ENCODE measurements around the gene ERICH6B. TPM values are rescaled to one million over a fixed set of nuclear protein-coding genes. Genes with fewer than 3 reads are reported as not detected.

The ERICH6B gene
- total RNA-seq, 2 experiments from 2014 or later = not detected

GRCh38 chr13:45536224-45536623, 79.3 kb downstream of the ERICH6B start:
- no peaks in the 10 kb centered on the region for H3K4me1 Mint-ChIP-seq (ENCODE audit: low read depth)
- no peak overlapping the region for H3K27ac Mint-ChIP-seq
- POLR2A ChIA-PET = no interaction called here
- Histone ChIP-seq H3K4me1 (ENCODE audit: insufficient read depth, low read length) (no peaks in the 10 kb centered on the region), H3K27me3 (ENCODE audit: control insufficient read depth in 1 of 2, insufficient read depth in 2 of 2, low read length in 2 of 2) (no peaks in the 10 kb centered on the region), H3K9me3 (ENCODE audit: control insufficient read depth in 1 of 2, insufficient read depth in 1 of 2, low read length in 2 of 2) (no peaks in the 10 kb centered on the region), H3K4me3 (ENCODE audit: low read length) (no peak overlapping the region), H3K36me3 (ENCODE audit: insufficient read depth, low read length) (peaks cover 44% of the 10 kb centered on the region), H3K27ac (ENCODE audit: low read depth in 1 of 2, low read length in 2 of 2) (no peak overlapping the region)
- no peaks in the 10 kb centered on the region for H3K9me3 Mint-ChIP-seq
- no peak for TF ChIP-seq CTCF (IDR thresholded peaks at IDR 0.05)
- peaks cover 56% of the 10 kb centered on the region for H3K36me3 Mint-ChIP-seq (ENCODE audit: low read depth)
- no peaks in the 10 kb centered on the region for H3K27me3 Mint-ChIP-seq
- intact Hi-C loops (cut with DNase I, micrococcal nuclease) = no loop called here
- CTCF ChIA-PET = no interaction called here
- DNase-seq = no peak
- ATAC-seq (ENCODE audit: poor library complexity) = no peak
- no peak overlapping the region for H3K4me3 Mint-ChIP-seq

GRCh38 chr13:45534604-45535003, 80.9 kb downstream of the ERICH6B start:
- no peak overlapping the region for H3K27ac ChIP-seq (ENCODE audit: low read depth in 1 of 2, low read length in 2 of 2)
- DNase-seq (no peak), ATAC-seq (ENCODE audit: poor library complexity) (no peak)
- H3K4me3 Mint-ChIP-seq = no peak overlapping the region
- no peaks in the 10 kb centered on the region for H3K27me3 ChIP-seq (ENCODE audit: control insufficient read depth in 1 of 2, insufficient read depth in 2 of 2, low read length in 2 of 2)
- H3K27ac Mint-ChIP-seq = no peak overlapping the region
- H3K36me3 ChIP-seq (ENCODE audit: insufficient read depth, low read length) = peaks cover 60% of the 10 kb centered on the region
- H3K4me3 ChIP-seq (ENCODE audit: low read length) = no peak overlapping the region
- peaks cover 70% of the 10 kb centered on the region for H3K36me3 Mint-ChIP-seq (ENCODE audit: low read depth)
- H3K4me1 ChIP-seq (ENCODE audit: insufficient read depth, low read length) = no peaks in the 10 kb centered on the region
- H3K9me3 Mint-ChIP-seq = no peaks in the 10 kb centered on the region
- ChIA-PET POLR2A (no interaction called here), CTCF (no interaction called here)
- no peaks in the 10 kb centered on the region for H3K9me3 ChIP-seq (ENCODE audit: control insufficient read depth in 1 of 2, insufficient read depth in 1 of 2, low read length in 2 of 2)
- no peaks in the 10 kb centered on the region for H3K4me1 Mint-ChIP-seq (ENCODE audit: low read depth)
- intact Hi-C loops (cut with DNase I, micrococcal nuclease) = no loop called here
- H3K27me3 Mint-ChIP-seq = no peaks in the 10 kb centered on the region
- no peak for TF ChIP-seq CTCF (IDR thresholded peaks at IDR 0.05)

- peaks cover 86% of the 10 kb centered on the region for H3K36me3 ChIP-seq (ENCODE audit: insufficient read depth, low read length)
- ChIA-PET CTCF (no interaction called here), POLR2A (no interaction called here)
- Mint-ChIP-seq H3K4me1 (ENCODE audit: low read depth) (no peaks in the 10 kb centered on the region), H3K9me3 (no peaks in the 10 kb centered on the region), H3K36me3 (ENCODE audit: low read depth) (peaks cover 90% of the 10 kb centered on the region), H3K4me3 (no peak overlapping the region), H3K27me3 (no peaks in the 10 kb centered on the region), H3K27ac (no peak overlapping the region)
- no peak for TF ChIP-seq CTCF (IDR thresholded peaks at IDR 0.05)
- no peaks in the 10 kb centered on the region for H3K9me3 ChIP-seq (ENCODE audit: control insufficient read depth in 1 of 2, insufficient read depth in 1 of 2, low read length in 2 of 2)
- DNase-seq = no peak
- H3K4me3 ChIP-seq (ENCODE audit: low read length) = no peak overlapping the region
- no peak for ATAC-seq (ENCODE audit: poor library complexity)
- no peaks in the 10 kb centered on the region for H3K4me1 ChIP-seq (ENCODE audit: insufficient read depth, low read length)
- intact Hi-C loops (cut with DNase I, micrococcal nuclease) = no loop called here
- H3K27ac ChIP-seq (ENCODE audit: low read depth in 1 of 2, low read length in 2 of 2) = no peak overlapping the region
- H3K27me3 ChIP-seq (ENCODE audit: control insufficient read depth in 1 of 2, insufficient read depth in 2 of 2, low read length in 2 of 2) = no peaks in the 10 kb centered on the region
Measured at GRCh38 chr13:45529758-45530157, 85.8 kb downstream of the ERICH6B start.
